ENCODE results near the gene FABP3.

Gene FABP3

DNA sequence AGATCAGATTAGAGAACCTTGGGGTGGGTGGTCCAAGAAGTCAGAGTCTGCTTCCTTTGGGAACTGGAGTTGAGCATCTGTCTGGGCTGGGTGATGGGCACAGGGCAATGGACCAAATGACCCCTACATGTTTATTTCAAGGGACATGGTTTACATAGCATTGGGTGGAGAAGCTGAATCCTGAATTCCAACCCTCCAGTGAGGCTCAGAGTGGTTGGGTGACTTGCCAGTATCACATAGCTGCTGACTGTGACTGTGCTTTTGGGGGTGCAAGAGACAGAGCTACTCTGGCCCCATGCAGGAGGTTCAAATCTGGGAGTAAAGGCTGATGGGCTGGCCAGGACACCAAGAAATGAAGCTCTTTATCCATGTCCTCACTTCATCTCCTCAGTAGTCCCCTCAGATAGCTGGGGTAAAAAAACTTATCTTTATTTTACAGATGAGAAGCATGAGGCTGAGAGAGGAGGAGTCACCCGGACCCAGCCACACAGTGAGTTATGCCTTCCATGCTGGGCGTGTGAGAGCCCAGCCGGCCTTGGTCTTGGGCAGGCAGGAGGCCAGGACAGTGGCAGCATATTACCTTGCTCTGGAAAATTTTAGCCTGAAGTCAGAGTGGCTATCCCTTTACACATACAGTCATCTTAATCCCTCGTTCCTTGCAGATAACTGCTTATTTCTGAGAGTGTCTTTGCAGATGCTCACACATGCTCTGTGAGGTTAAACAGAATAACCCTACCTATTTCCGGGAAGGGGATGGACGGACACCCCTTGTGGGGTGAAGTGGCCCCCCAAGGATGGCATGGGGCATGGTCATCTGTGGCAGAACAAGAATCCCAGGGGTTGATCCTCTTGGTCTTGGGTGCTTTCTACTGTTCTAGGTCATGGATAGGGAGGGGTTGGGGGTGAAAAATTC is 37.3 kb upstream of the FABP3 start:
- no peak for DNase-seq (ENCODE audit: low read depth)
- H3K4me3 ChIP-seq (ENCODE audit: low read depth, low read length) = no peak overlapping the region
- TF ChIP-seq, protein P1, sequence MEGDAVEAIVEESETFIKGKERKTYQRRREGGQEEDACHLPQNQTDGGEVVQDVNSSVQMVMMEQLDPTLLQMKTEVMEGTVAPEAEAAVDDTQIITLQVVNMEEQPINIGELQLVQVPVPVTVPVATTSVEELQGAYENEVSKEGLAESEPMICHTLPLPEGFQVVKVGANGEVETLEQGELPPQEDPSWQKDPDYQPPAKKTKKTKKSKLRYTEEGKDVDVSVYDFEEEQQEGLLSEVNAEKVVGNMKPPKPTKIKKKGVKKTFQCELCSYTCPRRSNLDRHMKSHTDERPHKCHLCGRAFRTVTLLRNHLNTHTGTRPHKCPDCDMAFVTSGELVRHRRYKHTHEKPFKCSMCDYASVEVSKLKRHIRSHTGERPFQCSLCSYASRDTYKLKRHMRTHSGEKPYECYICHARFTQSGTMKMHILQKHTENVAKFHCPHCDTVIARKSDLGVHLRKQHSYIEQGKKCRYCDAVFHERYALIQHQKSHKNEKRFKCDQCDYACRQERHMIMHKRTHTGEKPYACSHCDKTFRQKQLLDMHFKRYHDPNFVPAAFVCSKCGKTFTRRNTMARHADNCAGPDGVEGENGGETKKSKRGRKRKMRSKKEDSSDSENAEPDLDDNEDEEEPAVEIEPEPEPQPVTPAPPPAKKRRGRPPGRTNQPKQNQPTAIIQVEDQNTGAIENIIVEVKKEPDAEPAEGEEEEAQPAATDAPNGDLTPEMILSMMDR (IDR thresholded peaks at IDR 0.05; ENCODE audit: insufficient read depth, low read depth, low read length, missing control alignments) = no peak

DNA sequence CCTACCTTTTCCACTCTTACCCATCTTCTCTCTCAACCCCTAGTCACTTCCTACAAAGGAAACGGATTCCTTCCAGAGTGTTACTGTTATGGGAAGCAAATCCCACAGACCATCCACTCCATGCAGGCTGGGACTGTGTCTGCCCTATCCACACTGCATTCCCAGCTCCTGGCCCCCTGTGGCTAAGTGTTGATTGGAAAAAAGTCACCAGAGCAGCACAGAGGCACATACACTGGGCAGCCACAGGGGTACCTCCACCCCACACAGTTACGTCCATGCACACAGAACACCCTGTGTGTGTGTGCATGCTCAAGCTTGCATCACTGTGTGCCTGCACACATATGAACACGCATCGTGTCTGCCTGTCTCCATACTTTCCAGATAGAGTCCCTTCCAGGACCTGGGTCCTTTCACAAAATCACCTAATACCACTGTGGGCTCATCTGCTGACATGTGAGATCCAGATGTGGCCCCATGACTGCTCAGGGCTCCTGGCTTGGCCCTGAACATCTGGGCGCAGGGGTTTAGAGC is 36.0 kb upstream of the FABP3 start:
- no peak overlapping the region for H3K4me3 ChIP-seq (ENCODE audit: low read depth, low read length)
- TF ChIP-seq, protein P1 (IDR thresholded peaks at IDR 0.05; ENCODE audit: insufficient read depth, low read depth, low read length, missing control alignments) = no peak
- no peak for DNase-seq (ENCODE audit: low read depth)

DNA sequence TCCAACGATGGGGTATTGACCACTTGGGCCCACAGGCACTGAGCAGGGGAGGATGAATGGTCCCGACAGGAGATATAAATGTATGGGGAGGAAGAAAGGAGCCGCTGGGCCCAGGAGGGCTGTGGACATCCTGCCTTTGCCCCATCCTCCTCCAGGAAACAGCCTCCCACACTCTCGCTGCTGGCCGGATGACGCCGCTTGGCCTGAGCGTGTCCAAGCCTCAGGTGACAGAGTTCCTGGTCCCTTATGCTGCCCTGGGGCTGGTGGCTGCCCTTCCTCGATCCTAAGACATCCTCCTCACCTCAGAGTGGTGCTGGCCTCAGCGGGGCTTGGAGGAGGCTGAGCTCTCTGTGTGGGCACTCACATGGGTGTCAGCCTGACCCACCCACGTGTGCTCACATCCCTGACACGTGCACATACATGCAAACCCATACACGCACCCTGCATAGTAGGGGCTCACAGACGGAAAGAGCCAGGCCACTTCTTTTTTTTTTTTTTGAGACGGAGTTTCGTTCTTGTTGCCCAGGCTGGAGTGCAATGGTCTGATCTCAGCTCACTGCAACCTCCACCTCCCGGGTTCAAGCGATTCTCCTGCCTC is 34.3 kb upstream of the FABP3 start:
- no peak overlapping the region for H3K4me3 ChIP-seq (ENCODE audit: low read depth, low read length)
- DNase-seq (ENCODE audit: low read depth) = no peak
- TF ChIP-seq, protein P1 (IDR thresholded peaks at IDR 0.05; ENCODE audit: insufficient read depth, low read depth, low read length, missing control alignments) = no peak

DNA sequence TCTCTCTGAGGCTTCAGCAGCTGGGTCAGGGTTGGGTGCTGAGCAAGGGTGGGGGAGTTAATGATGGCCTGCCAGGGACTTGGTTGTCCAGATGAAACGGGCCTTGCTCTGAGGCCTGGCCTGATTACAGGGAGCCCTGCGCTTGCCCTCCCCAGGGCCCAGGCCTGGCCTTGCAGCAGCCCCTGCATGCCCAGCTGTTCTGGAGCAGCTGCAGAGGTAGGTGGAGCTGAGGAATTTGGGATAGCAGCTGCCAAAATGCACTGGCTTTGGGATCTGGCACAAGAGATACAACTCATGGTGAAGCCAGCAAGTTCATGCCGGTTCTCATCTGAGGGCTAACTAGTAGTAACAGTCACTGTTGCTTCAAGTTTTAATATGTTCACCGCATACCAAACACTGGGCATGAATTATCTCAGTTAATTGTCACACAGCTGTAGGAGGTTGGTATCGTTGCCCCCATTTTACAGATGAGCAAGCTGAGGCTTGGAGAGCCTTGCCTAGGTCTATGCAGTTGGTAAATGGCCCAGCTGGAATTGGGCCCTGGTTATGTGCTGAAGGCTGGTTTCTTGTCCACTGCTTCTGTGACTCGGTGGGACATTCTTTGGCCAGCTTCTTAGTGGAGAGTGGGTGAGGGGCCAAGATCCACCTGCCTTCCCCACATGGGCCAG is 32.8 kb upstream of the FABP3 start:
- no peak overlapping the region for H3K4me3 ChIP-seq (ENCODE audit: low read depth, low read length)
- DNase-seq (ENCODE audit: low read depth) = no peak
- TF ChIP-seq, protein P1 (IDR thresholded peaks at IDR 0.05; ENCODE audit: insufficient read depth, low read depth, low read length, missing control alignments) = no peak

DNA sequence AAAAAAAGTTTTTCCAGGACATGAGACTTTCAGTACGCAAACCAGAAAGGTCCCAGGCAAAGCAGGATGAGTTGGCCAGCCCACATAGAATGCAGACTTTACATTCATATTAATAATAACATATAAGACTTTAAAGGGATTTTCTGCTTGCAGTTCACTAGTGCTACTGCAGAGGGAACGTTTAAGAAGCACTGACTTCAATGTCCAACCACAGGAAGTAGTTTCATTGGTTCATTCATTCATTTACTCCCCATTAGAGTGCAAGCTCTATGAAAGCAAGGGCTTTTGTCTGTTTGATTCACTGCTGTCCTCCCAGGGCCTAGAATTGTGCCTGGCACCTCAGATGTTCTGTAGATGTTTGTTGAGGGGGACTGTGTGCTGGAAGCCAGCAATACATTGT is 28.4 kb upstream of the FABP3 start:
- DNase-seq (ENCODE audit: low read depth) = no peak
- TF ChIP-seq, protein P1 (IDR thresholded peaks at IDR 0.05; ENCODE audit: insufficient read depth, low read depth, low read length, missing control alignments) = no peak
- H3K4me3 ChIP-seq (ENCODE audit: low read depth, low read length) = no peak overlapping the region

DNA sequence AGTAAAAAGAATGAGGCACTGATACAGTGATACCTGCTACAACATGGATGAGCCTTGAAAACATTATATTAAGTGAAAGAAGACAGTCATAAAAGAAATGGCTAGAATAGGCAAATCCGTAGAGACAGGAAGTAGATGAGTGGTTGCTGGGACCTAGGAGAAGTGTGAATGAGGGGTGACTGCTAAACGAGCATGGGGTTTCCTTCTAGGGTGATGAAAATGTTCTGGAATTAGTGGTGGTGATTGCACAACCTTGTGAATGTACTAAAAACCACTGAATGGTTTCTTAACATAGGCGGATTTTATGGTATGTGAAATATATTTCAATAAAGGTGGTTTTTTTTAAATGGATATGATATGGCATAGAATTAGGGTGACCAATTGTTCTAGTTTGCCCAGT is 27.5 kb upstream of the FABP3 start:
- TF ChIP-seq, protein P1 (IDR thresholded peaks at IDR 0.05; ENCODE audit: insufficient read depth, low read depth, low read length, missing control alignments) = no peak
- DNase-seq (ENCODE audit: low read depth) = no peak
- H3K4me3 ChIP-seq (ENCODE audit: low read depth, low read length) = no peak overlapping the region

Measured in GM12865 (cell line).